ENCODE measurements around the gene COL1A1.

DNA sequence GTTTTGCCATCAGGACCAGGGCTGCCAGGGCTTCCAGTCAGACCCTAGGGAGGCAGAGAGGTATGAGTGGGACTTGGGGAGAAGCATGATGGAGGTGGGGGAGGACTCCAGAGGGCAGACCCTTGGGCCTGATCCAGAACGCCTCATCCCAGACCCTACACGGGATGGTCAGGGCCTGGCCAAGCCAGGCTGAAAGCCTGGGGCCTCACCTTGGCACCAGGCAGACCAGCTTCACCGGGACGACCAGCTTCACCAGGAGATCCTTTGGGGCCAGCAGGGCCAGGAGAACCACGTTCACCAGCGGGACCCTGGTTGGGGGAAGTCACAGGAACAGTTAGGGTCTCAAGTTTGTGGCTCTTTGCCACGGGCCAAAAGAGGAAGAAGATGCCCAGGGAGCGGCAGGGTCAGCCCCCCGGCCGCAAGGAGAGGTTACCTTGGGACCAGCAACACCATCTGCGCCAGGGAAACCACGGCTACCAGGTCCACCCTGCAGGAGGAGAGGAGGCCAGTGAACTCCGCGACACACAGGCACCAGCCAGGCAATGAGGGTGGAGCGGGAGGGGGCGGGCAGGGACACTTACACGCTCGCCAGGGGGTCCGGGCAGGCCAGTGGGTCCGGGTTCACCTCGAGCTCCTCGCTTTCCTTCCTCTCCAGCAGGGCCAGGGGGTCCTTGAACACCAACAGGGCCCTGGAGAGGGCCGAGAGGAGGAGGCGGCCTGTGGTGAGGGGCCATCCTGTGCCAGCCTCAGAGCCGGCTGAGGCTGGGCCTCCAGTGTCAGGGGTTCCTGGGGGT lies 7.1 kb downstream of the COL1A1 start:
- TF ChIP-seq, protein P1, sequence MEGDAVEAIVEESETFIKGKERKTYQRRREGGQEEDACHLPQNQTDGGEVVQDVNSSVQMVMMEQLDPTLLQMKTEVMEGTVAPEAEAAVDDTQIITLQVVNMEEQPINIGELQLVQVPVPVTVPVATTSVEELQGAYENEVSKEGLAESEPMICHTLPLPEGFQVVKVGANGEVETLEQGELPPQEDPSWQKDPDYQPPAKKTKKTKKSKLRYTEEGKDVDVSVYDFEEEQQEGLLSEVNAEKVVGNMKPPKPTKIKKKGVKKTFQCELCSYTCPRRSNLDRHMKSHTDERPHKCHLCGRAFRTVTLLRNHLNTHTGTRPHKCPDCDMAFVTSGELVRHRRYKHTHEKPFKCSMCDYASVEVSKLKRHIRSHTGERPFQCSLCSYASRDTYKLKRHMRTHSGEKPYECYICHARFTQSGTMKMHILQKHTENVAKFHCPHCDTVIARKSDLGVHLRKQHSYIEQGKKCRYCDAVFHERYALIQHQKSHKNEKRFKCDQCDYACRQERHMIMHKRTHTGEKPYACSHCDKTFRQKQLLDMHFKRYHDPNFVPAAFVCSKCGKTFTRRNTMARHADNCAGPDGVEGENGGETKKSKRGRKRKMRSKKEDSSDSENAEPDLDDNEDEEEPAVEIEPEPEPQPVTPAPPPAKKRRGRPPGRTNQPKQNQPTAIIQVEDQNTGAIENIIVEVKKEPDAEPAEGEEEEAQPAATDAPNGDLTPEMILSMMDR (IDR thresholded peaks at IDR 0.05; ENCODE audit: insufficient read depth, low read length) = no peak
- TF ChIP-seq POLR2AphosphoS5 (IDR thresholded peaks at IDR 0.05; ENCODE audit: low read depth) (no peak), GABPA (IDR thresholded peaks at IDR 0.05; ENCODE audit: low read depth) (no peak)
- TF ChIP-seq, protein P2, sequence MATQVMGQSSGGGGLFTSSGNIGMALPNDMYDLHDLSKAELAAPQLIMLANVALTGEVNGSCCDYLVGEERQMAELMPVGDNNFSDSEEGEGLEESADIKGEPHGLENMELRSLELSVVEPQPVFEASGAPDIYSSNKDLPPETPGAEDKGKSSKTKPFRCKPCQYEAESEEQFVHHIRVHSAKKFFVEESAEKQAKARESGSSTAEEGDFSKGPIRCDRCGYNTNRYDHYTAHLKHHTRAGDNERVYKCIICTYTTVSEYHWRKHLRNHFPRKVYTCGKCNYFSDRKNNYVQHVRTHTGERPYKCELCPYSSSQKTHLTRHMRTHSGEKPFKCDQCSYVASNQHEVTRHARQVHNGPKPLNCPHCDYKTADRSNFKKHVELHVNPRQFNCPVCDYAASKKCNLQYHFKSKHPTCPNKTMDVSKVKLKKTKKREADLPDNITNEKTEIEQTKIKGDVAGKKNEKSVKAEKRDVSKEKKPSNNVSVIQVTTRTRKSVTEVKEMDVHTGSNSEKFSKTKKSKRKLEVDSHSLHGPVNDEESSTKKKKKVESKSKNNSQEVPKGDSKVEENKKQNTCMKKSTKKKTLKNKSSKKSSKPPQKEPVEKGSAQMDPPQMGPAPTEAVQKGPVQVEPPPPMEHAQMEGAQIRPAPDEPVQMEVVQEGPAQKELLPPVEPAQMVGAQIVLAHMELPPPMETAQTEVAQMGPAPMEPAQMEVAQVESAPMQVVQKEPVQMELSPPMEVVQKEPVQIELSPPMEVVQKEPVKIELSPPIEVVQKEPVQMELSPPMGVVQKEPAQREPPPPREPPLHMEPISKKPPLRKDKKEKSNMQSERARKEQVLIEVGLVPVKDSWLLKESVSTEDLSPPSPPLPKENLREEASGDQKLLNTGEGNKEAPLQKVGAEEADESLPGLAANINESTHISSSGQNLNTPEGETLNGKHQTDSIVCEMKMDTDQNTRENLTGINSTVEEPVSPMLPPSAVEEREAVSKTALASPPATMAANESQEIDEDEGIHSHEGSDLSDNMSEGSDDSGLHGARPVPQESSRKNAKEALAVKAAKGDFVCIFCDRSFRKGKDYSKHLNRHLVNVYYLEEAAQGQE (IDR thresholded peaks at IDR 0.05; ENCODE audit: insufficient replicate concordance, low read depth) = no peak

All from HL-60 (cell line).